ENCODE data around the gene PTPRA.

- no peak for TF ChIP-seq CTCF (IDR thresholded peaks at IDR 0.05)
- TF ChIP-seq POLR2A (IDR thresholded peaks at IDR 0.05), result no peak
- TF ChIP-seq POLR2AphosphoS5 (IDR thresholded peaks at IDR 0.05), result no peak
Observed at GRCh38 chr20:2872459-2873009, 747 bp upstream of the PTPRA start.

Measured in stomach (tissue), 4 donors.